ENCODE data around the gene S100A9. TPM values are rescaled to one million over a fixed set of nuclear protein-coding genes. Genes with fewer than 3 reads are reported as not detected.

Gene S100A9
- total RNA-seq, 1 experiment from 2014 or later, result 0.33 TPM

- TF ChIP-seq JUN (CRISPR knock-in tag; IDR thresholded peaks at IDR 0.05), result no peak
- TF ChIP-seq TP53 (CRISPR knock-in tag; IDR thresholded peaks at IDR 0.05), result no peak
- TF ChIP-seq NR2C2 (CRISPR knock-in tag; IDR thresholded peaks at IDR 0.05), result no peak
- TF ChIP-seq FOXK1 (CRISPR knock-in tag; IDR thresholded peaks at IDR 0.05), result no peak
- no peak for TF ChIP-seq ATF1 (CRISPR knock-in tag; IDR thresholded peaks at IDR 0.05)
Observed at GRCh38 chr1:153308540-153308939, 49.1 kb upstream of the S100A9 start (continued).

DNA sequence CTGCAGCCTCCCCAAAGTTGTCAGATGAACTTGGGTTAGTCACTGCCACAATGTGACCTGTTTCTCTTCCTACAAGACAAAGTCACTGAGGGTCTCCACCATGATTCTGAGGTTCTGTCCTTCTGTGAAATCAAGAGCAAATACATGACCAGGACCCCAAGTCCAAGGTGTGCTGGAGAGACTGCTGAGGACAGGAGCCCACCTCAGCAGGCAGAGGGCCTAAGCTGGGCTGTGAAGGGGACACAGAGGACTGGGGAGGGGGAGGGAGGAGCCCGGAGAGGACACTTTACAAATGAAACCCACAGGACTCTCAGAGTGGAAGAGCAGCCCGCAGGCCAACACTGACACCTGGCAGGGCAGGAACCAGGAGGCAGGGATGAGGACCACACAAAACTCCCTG lies 48.2 kb upstream of the S100A9 start:
- ATAC-seq, result no peak
- H3K27me3 Mint-ChIP-seq (ENCODE audit: low read depth), result peaks cover 6% of the 10 kb centered on the region
- DNase-seq (ENCODE audit: low spot score), result no peak
- H3K9me3 Mint-ChIP-seq, result peaks cover 9% of the 10 kb centered on the region
- TF ChIP-seq FOXK1 (CRISPR knock-in tag; IDR thresholded peaks at IDR 0.05) (no peak), IRF1 (CRISPR knock-in tag; IDR thresholded peaks at IDR 0.05) (no peak), NFATC4 (CRISPR knock-in tag; IDR thresholded peaks at IDR 0.05) (no peak), TEAD1 (CRISPR knock-in tag; IDR thresholded peaks at IDR 0.05) (no peak), PRRX2 (CRISPR knock-in tag; IDR thresholded peaks at IDR 0.05) (no peak), SMAD4 (CRISPR knock-in tag; IDR thresholded peaks at IDR 0.05) (no peak), ZNF512 (CRISPR knock-in tag; IDR thresholded peaks at IDR 0.05; ENCODE audit: borderline replicate concordance) (no peak), ATF1 (CRISPR knock-in tag; IDR thresholded peaks at IDR 0.05) (no peak), MLX (CRISPR knock-in tag; IDR thresholded peaks at IDR 0.05) (no peak), RORB (CRISPR knock-in tag; IDR thresholded peaks at IDR 0.05) (no peak), ZNF232 (CRISPR knock-in tag; IDR thresholded peaks at IDR 0.05) (no peak), CREM (CRISPR knock-in tag; IDR thresholded peaks at IDR 0.05) (no peak), ZNF423 (CRISPR knock-in tag; IDR thresholded peaks at IDR 0.05) (no peak), KAT7 (CRISPR knock-in tag; IDR thresholded peaks at IDR 0.05; ENCODE audit: borderline replicate concordance) (no peak), FOXP1 (CRISPR knock-in tag; IDR thresholded peaks at IDR 0.05; ENCODE audit: borderline replicate concordance) (no peak)
- TF ChIP-seq, protein P1, sequence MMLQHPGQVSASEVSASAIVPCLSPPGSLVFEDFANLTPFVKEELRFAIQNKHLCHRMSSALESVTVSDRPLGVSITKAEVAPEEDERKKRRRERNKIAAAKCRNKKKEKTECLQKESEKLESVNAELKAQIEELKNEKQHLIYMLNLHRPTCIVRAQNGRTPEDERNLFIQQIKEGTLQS (CRISPR knock-in tag; conservative IDR thresholded peaks at IDR 0.05), result no peak
- TF ChIP-seq, protein P2, sequence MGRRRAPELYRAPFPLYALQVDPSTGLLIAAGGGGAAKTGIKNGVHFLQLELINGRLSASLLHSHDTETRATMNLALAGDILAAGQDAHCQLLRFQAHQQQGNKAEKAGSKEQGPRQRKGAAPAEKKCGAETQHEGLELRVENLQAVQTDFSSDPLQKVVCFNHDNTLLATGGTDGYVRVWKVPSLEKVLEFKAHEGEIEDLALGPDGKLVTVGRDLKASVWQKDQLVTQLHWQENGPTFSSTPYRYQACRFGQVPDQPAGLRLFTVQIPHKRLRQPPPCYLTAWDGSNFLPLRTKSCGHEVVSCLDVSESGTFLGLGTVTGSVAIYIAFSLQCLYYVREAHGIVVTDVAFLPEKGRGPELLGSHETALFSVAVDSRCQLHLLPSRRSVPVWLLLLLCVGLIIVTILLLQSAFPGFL (CRISPR knock-in tag; IDR thresholded peaks at IDR 0.05; ENCODE audit: borderline replicate concordance), result no peak
- TF ChIP-seq, protein P3, sequence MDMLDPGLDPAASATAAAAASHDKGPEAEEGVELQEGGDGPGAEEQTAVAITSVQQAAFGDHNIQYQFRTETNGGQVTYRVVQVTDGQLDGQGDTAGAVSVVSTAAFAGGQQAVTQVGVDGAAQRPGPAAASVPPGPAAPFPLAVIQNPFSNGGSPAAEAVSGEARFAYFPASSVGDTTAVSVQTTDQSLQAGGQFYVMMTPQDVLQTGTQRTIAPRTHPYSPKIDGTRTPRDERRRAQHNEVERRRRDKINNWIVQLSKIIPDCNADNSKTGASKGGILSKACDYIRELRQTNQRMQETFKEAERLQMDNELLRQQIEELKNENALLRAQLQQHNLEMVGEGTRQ (CRISPR knock-in tag; IDR thresholded peaks at IDR 0.05), result no peak
- H3K36me3 Mint-ChIP-seq, result no peaks in the 10 kb centered on the region
- H3K4me1 Mint-ChIP-seq, result peaks cover 18% of the 10 kb centered on the region
- ChIA-PET CTCF (no interaction called here), POLR2A (no interaction called here)
- no peak overlapping the region for H3K27ac Mint-ChIP-seq
- H3K4me3 Mint-ChIP-seq, result no peak overlapping the region

DNA sequence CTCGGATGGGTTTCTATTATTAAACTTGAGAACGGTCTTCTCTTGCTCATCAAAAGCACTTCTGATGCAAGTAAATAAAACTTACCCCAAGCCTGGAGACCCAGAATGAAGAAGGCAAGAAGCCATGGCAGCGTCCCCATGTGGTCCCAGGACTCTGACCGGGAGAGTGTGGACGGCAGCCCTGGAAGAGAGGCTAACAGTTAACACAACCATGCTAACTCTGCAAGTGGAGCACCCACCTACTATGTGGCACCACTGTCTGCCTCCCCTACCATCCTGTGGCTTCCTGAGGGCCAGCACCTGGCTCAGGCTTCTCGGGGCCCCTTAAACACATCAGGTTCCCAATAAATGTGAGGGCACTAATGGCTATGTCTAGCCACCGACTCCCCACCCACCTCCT lies 47.1 kb upstream of the S100A9 start:
- DNase-seq (ENCODE audit: low spot score) (no peak), ATAC-seq (no peak)
- peaks cover 17% of the 10 kb centered on the region for H3K9me3 Mint-ChIP-seq
- peaks cover 6% of the 10 kb centered on the region for H3K27me3 Mint-ChIP-seq (ENCODE audit: low read depth)
- H3K4me3 Mint-ChIP-seq, result no peak overlapping the region
- peaks cover 18% of the 10 kb centered on the region for H3K4me1 Mint-ChIP-seq
- no peak overlapping the region for H3K27ac Mint-ChIP-seq
- no peaks in the 10 kb centered on the region for H3K36me3 Mint-ChIP-seq
- ChIA-PET POLR2A (no interaction called here), CTCF (interaction anchor here (1.2 kb wide), 1 partner anchor 9 kb away, joined by 4 read pairs; no protein-coding TSS in a partner anchor)
- TF ChIP-seq, protein P4, sequence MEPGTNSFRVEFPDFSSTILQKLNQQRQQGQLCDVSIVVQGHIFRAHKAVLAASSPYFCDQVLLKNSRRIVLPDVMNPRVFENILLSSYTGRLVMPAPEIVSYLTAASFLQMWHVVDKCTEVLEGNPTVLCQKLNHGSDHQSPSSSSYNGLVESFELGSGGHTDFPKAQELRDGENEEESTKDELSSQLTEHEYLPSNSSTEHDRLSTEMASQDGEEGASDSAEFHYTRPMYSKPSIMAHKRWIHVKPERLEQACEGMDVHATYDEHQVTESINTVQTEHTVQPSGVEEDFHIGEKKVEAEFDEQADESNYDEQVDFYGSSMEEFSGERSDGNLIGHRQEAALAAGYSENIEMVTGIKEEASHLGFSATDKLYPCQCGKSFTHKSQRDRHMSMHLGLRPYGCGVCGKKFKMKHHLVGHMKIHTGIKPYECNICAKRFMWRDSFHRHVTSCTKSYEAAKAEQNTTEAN (CRISPR knock-in tag; IDR thresholded peaks at IDR 0.05), result no peak
- no peak for TF ChIP-seq ZMAT4 (CRISPR knock-in tag; IDR thresholded peaks at IDR 0.05)
- no peak for TF ChIP-seq HMGA2 (CRISPR knock-in tag; IDR thresholded peaks at IDR 0.05)
- TF ChIP-seq ZNF121 (CRISPR knock-in tag; IDR thresholded peaks at IDR 0.05), result no peak
- TF ChIP-seq ZNF423 (CRISPR knock-in tag; IDR thresholded peaks at IDR 0.05), result no peak
- TF ChIP-seq ZNF232 (CRISPR knock-in tag; IDR thresholded peaks at IDR 0.05), result no peak
- TF ChIP-seq, protein P5, sequence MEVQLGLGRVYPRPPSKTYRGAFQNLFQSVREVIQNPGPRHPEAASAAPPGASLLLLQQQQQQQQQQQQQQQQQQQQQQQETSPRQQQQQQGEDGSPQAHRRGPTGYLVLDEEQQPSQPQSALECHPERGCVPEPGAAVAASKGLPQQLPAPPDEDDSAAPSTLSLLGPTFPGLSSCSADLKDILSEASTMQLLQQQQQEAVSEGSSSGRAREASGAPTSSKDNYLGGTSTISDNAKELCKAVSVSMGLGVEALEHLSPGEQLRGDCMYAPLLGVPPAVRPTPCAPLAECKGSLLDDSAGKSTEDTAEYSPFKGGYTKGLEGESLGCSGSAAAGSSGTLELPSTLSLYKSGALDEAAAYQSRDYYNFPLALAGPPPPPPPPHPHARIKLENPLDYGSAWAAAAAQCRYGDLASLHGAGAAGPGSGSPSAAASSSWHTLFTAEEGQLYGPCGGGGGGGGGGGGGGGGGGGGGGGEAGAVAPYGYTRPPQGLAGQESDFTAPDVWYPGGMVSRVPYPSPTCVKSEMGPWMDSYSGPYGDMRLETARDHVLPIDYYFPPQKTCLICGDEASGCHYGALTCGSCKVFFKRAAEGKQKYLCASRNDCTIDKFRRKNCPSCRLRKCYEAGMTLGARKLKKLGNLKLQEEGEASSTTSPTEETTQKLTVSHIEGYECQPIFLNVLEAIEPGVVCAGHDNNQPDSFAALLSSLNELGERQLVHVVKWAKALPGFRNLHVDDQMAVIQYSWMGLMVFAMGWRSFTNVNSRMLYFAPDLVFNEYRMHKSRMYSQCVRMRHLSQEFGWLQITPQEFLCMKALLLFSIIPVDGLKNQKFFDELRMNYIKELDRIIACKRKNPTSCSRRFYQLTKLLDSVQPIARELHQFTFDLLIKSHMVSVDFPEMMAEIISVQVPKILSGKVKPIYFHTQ (CRISPR knock-in tag; IDR thresholded peaks at IDR 0.05), result no peak
